HCT116 (cell line): ENCODE measurements around the gene FAM110C. TPM values are rescaled to one million over a fixed set of nuclear protein-coding genes. Genes with fewer than 3 reads are reported as not detected.

Source experiments
- ATAC-seq: fragments of 200-7000 bp; cut with Tn5 transposase; 2 replicates; pipeline ENCODE4 v1.9.1; 2020; ENCODE audit warnings: mild to moderate bottlenecking, moderate library complexity
- BruUV-seq: library from RNA; stranded (reverse); fragments of 400-500 nt; replicated peaks from 2 replicates; lab custom pipeline; 2021; lab: Mats Ljungman, UMichigan
- CTCF ChIA-PET: fragments of 300-600 bp; sonication (Branson Sonifier 250); formaldehyde crosslinking; loops from one replicate; lab custom pipeline; 2021; ENCODE audit warnings: antibody characterized with exemption; lab: Charles Lee
- POLR2A ChIA-PET: fragments of 300-600, 350-600 bp; sonication (Branson Sonifier 250); formaldehyde crosslinking; loops from one replicate; lab custom pipeline; 2021; ENCODE audit warnings: antibody characterized with exemption; lab: Charles Lee
- RAD21 ChIA-PET, 2 experiments: fragments of 300-600 bp; sonication (Branson Sonifier 250); formaldehyde crosslinking; loops; one replicate each; lab custom pipeline; 2023; ENCODE audit warnings: low total read pairs in 2 of 2; ENCODE audit not compliant: uncharacterized antibody in 2 of 2, unreplicated experiment in 2 of 2, low non-redundant PET in 1 of 2; lab: Charles Lee
- DNase-seq: peaks from one replicate; pipeline ENCODE4 v3.0.0-alpha.2; 2010; ENCODE audit warnings: low read depth, low spot score
- H2AFZ ChIP-seq: fragments of 200-600 bp; shearing (Covaris generic), sonication (generic); 2 replicates; pipeline ENCODE4 v1.6.1; 2017; ENCODE audit warnings: low read depth, mixed run types, mixed read lengths, antibody characterized with exemption, low read length; ENCODE audit not compliant: poor library complexity, severe bottlenecking
- H3K27ac ChIP-seq: 2 replicates; pipeline ENCODE4 v1.5.1; 2012; ENCODE audit warnings: low read depth, low read length
- H3K27me3 ChIP-seq: fragments of 200-600 bp; sonication (generic); 2 replicates; pipeline ENCODE4 v1.6.1; 2016; ENCODE audit warnings: mixed run types, low read length, mixed read lengths; ENCODE audit not compliant: insufficient read depth
- H3K36me3 ChIP-seq, 2 experiments: fragments of 200-500 bp in 1 of 2; fragments of 200-600 bp in 1 of 2; sonication (Bioruptor generic) in 1 of 2; sonication (generic) in 1 of 2; 2 replicates each; pipeline versions ENCODE4 v1.5.1 to v1.6.1; 2014 to 2016; ENCODE audit warnings: low read length in 2 of 2, inconsistent platforms in 1 of 2, mixed read lengths in 1 of 2, mixed run types in 1 of 2; ENCODE audit not compliant: insufficient read depth in 2 of 2, control insufficient read depth in 1 of 2
- H3K4me1 ChIP-seq, 2 experiments: fragments of 200-600 bp in 1 of 2; sonication (generic) in 1 of 2; 2 replicates each; pipeline versions ENCODE4 v1.5.1 to v1.6.1; 2012 to 2017; ENCODE audit warnings: low read length in 2 of 2, inconsistent platforms in 1 of 2, mild to moderate bottlenecking in 1 of 2, mixed read lengths in 1 of 2, mixed run types in 1 of 2, moderate library complexity in 1 of 2; ENCODE audit not compliant: insufficient read depth in 2 of 2, control insufficient read depth in 1 of 2
- H3K4me2 ChIP-seq: fragments of 200-600 bp; sonication (generic); 2 replicates; pipeline ENCODE4 v1.6.1; 2017; ENCODE audit warnings: mixed run types, low read length, mixed read lengths
- H3K4me3 ChIP-seq, 2 experiments: fragments of 200-600 bp in 1 of 2; sonication (generic) in 1 of 2; replicated peaks in 1 of 2; 2 replicates each; pipeline ENCODE4 v1.5.1; 2011 to 2016; ENCODE audit warnings: low read length in 2 of 2, control low read depth in 1 of 2, low read depth in 1 of 2, mild to moderate bottlenecking in 1 of 2, mixed read lengths in 1 of 2, mixed run types in 1 of 2
- H3K79me2 ChIP-seq: fragments of 200-600 bp; sonication (generic); 2 replicates; pipeline ENCODE4 v1.6.1; 2017; ENCODE audit warnings: mild to moderate bottlenecking, mixed run types, low read length, moderate library complexity, mixed read lengths; ENCODE audit not compliant: insufficient read depth
- H3K9ac ChIP-seq: fragments of 200-600 bp; sonication (generic); 2 replicates; pipeline ENCODE4 v1.6.1; 2016; ENCODE audit warnings: low read length, mixed read lengths
- H3K9me2 ChIP-seq: fragments of 200-600 bp; sonication (generic), shearing (Covaris generic); 2 replicates; pipeline ENCODE4 v1.6.1; 2017; ENCODE audit warnings: mixed run types, mild to moderate bottlenecking, moderate library complexity; ENCODE audit not compliant: insufficient read depth
- H3K9me3 ChIP-seq, 2 experiments: fragments of 200-500 bp in 1 of 2; fragments of 200-600 bp in 1 of 2; sonication (Bioruptor generic) in 1 of 2; sonication (generic) in 1 of 2; 2 replicates each; pipeline ENCODE4 v1.6.1; 2014 to 2017; ENCODE audit warnings: low read length in 2 of 2, mixed read lengths in 2 of 2, inconsistent platforms in 1 of 2, low read depth in 1 of 2, mild to moderate bottlenecking in 1 of 2, mixed run types in 1 of 2, moderate library complexity in 1 of 2; ENCODE audit not compliant: control insufficient read depth in 1 of 2, insufficient read depth in 1 of 2
- H4K20me1 ChIP-seq: fragments of 200-600 bp; sonication (generic), shearing (Covaris generic); 2 replicates; pipeline ENCODE4 v1.6.1; 2017; ENCODE audit warnings: mixed run types, mild to moderate bottlenecking, moderate library complexity; ENCODE audit not compliant: insufficient read depth
- EGR1 ChIP-seq: IDR thresholded peaks from 2 replicates; pipeline ENCODE4 v1.6.1; 2012; ENCODE audit warnings: low read depth
- ELF1 ChIP-seq: IDR thresholded peaks from 2 replicates; pipeline ENCODE4 v1.6.1; 2012; ENCODE audit warnings: low read depth, borderline replicate concordance
- JUND ChIP-seq: IDR thresholded peaks from 2 replicates; pipeline ENCODE4 v1.6.1; 2012
- POLR2A ChIP-seq: IDR thresholded peaks from 2 replicates; pipeline ENCODE4 v1.7.0; 2011; ENCODE audit warnings: borderline replicate concordance; ENCODE audit not compliant: insufficient read depth, insufficient read length; ENCODE audit errors: extremely low read depth
- RAD21 ChIP-seq: IDR thresholded peaks from 2 replicates; pipeline ENCODE4 v1.6.1; 2012; ENCODE audit warnings: low read depth, mild to moderate bottlenecking
- SIN3A ChIP-seq: IDR thresholded peaks from 2 replicates; pipeline ENCODE4 v1.6.1; 2012; ENCODE audit warnings: low read depth
- intact Hi-C: fragments of 100-400 bp; cut with micrococcal nuclease; formaldehyde crosslinking; loops from 2 replicates; pipeline ENCODE4 v1.10.0; 2022
- total RNA-seq: library from RNA; stranded (reverse); gene quantifications from one replicate; pipeline ENCODE4 v1.2.1, GENCODE V29; 2021; ENCODE audit not compliant: unreplicated experiment
- TF ChIP-seq, protein P1 (sequence below): IDR thresholded peaks from 2 replicates; pipeline ENCODE4 v1.6.1; 2012; ENCODE audit warnings: low read depth

FAM110C gene
- total RNA-seq, 1 experiment from 2014 or later, result 20.3 TPM

DNA sequence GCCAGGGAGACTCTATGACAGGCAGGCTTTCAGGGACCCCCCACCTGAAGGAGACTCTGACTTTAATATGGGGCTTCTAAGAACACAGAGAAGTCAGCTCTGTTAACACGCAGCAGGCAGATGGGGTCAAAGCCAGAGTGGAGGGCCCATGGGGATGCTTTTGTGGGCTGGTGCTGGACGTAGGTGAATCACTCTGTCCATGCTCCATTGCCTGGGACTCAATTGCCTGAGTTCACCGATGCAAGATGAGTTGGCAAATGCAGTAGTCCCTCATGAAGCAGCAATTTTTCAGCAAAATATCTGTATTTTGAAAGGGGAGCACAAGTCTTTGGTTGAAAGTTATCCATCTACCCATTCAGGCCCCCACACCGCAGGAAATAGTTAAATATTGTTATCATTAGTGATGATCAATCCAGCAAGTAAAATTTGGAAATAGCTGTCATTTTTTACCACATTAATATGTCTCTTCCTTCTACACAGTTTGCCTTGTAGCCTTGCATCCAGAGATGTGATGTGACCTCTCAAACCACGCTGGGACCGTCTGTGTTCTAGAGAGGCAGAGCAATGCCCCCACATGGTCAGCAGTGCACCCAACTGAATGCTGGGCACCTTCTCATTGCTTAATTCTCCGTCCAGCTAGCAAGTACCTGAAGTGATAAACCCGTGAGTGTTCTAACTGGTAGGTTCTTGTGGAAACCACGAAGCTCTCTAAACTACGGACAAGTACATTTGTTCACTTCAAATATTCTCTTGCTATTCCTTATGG, 34.8 kb upstream of the FAM110C start:
- no peaks in the 10 kb centered on the region for H4K20me1 ChIP-seq
- TF ChIP-seq, protein P1, sequence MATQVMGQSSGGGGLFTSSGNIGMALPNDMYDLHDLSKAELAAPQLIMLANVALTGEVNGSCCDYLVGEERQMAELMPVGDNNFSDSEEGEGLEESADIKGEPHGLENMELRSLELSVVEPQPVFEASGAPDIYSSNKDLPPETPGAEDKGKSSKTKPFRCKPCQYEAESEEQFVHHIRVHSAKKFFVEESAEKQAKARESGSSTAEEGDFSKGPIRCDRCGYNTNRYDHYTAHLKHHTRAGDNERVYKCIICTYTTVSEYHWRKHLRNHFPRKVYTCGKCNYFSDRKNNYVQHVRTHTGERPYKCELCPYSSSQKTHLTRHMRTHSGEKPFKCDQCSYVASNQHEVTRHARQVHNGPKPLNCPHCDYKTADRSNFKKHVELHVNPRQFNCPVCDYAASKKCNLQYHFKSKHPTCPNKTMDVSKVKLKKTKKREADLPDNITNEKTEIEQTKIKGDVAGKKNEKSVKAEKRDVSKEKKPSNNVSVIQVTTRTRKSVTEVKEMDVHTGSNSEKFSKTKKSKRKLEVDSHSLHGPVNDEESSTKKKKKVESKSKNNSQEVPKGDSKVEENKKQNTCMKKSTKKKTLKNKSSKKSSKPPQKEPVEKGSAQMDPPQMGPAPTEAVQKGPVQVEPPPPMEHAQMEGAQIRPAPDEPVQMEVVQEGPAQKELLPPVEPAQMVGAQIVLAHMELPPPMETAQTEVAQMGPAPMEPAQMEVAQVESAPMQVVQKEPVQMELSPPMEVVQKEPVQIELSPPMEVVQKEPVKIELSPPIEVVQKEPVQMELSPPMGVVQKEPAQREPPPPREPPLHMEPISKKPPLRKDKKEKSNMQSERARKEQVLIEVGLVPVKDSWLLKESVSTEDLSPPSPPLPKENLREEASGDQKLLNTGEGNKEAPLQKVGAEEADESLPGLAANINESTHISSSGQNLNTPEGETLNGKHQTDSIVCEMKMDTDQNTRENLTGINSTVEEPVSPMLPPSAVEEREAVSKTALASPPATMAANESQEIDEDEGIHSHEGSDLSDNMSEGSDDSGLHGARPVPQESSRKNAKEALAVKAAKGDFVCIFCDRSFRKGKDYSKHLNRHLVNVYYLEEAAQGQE, result no peak
- TF ChIP-seq RAD21, result peak; percentile 46; the same call in 1 of the 2 replicates
- H3K9me3 ChIP-seq, result no peaks in the 10 kb centered on the region
- no peaks in the 10 kb centered on the region for H3K36me3 ChIP-seq
- no peak overlapping the region for H3K9ac ChIP-seq
- intact Hi-C loops, result no loop called here
- no peaks in the 10 kb centered on the region for H3K27me3 ChIP-seq
- H3K4me3 ChIP-seq, result no peak overlapping the region
- RAD21 ChIA-PET, result no interaction called here
- no TSS peak for BruUV-seq
- H2AFZ ChIP-seq, result no peak overlapping the region
- CTCF ChIA-PET, result no interaction called here
- H3K4me2 ChIP-seq, result no peak overlapping the region
- H3K4me1 ChIP-seq, result no peaks in the 10 kb centered on the region
- no peaks in the 10 kb centered on the region for H3K9me2 ChIP-seq
- DNase-seq (no peak), ATAC-seq (no peak)
- POLR2A ChIA-PET, result no interaction called here
- no peaks in the 10 kb centered on the region for H3K79me2 ChIP-seq
- no peak overlapping the region for H3K27ac ChIP-seq

DNA sequence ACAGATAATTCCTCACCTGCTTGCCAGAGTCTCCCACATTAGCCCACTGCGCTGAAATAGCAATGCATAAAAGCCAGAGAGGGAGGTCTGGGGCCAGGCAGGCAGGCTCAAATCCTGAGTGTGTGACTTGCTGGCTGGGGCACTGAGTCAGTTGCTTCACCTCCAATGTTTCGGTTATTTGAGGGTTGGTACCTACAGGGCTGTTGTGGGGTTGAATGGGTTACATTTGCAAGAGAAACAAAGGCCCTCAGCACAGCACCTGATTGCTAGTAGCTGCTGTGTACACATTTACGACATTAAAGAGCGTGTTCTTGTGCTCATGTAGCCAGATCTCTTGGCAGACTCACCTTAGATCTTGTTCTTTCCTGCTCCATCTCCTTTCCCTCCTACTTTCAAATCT, 34.1 kb upstream of the FAM110C start:
- no peaks in the 10 kb centered on the region for H4K20me1 ChIP-seq
- no peaks in the 10 kb centered on the region for H3K9me2 ChIP-seq
- ChIA-PET RAD21 (no interaction called here), POLR2A (no interaction called here), CTCF (no interaction called here)
- H3K79me2 ChIP-seq, result no peaks in the 10 kb centered on the region
- no peaks in the 10 kb centered on the region for H3K27me3 ChIP-seq
- no peak overlapping the region for H3K4me2 ChIP-seq
- no peak overlapping the region for H2AFZ ChIP-seq
- H3K9ac ChIP-seq, result no peak overlapping the region
- intact Hi-C loops, result no loop called here
- no peak overlapping the region for H3K27ac ChIP-seq
- H3K4me3 ChIP-seq, result no peak overlapping the region
- H3K36me3 ChIP-seq, result no peaks in the 10 kb centered on the region
- DNase-seq, result no peak
- ATAC-seq, result no peak
- BruUV-seq, result no TSS peak
- no peaks in the 10 kb centered on the region for H3K4me1 ChIP-seq
- TF ChIP-seq ELF1, result no peak
- no peak for TF ChIP-seq JUND
- no peak for TF ChIP-seq POLR2A
- no peak for TF ChIP-seq EGR1
- no peak for TF ChIP-seq SIN3A
- TF ChIP-seq, all 23 proteins: peak for 0
- no peaks in the 10 kb centered on the region for H3K9me3 ChIP-seq
